WI38 (cell line): ENCODE results near the gene SYNC.

Experiments
- H3K4me3 ChIP-seq: 2 replicates; pipeline ENCODE4 v1.5.1; 2011; ENCODE audit warnings: low read depth, mild to moderate bottlenecking, control low read depth, low read length
- TF ChIP-seq, protein P1 (sequence below): IDR thresholded peaks from 2 replicates; pipeline ENCODE4 v1.5.1; 2012; ENCODE audit warnings: low read depth, mild to moderate bottlenecking, control low read depth, low read length

The SYNC gene

DNA sequence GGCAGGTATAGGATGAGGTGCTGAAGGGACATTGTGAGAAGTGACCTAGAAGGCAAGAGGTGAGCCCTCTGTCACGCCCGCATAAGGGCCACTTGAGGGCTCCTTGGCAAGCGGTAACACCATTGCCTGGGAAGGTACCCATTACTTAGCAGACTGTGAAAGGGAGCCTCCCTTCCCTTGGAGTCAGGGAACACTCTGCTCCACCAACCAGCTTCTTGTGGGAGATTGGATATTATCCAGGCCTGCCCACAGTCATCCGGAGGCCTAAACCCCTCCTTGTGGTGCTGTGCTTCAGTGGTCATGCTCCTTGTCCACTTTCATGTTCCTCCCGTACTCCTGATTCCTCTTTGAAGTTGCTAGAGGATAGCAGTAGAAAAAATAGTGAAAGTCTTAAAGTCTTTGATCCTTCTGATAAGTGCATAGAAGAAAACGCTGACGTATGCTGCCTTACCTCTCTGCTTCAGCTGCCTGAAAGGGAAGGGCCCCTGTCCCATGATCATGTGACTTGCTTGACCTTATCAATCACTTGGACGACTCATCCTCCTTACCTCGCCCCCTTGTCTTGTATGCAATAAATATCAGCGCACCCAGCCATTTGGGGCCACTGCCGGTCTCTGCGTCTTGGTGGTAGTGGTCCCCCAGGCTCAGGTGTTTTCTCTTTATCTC lies 35.5 kb downstream of the SYNC start:
- TF ChIP-seq, protein P1, sequence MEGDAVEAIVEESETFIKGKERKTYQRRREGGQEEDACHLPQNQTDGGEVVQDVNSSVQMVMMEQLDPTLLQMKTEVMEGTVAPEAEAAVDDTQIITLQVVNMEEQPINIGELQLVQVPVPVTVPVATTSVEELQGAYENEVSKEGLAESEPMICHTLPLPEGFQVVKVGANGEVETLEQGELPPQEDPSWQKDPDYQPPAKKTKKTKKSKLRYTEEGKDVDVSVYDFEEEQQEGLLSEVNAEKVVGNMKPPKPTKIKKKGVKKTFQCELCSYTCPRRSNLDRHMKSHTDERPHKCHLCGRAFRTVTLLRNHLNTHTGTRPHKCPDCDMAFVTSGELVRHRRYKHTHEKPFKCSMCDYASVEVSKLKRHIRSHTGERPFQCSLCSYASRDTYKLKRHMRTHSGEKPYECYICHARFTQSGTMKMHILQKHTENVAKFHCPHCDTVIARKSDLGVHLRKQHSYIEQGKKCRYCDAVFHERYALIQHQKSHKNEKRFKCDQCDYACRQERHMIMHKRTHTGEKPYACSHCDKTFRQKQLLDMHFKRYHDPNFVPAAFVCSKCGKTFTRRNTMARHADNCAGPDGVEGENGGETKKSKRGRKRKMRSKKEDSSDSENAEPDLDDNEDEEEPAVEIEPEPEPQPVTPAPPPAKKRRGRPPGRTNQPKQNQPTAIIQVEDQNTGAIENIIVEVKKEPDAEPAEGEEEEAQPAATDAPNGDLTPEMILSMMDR = no peak
- no peak overlapping the region for H3K4me3 ChIP-seq

DNA sequence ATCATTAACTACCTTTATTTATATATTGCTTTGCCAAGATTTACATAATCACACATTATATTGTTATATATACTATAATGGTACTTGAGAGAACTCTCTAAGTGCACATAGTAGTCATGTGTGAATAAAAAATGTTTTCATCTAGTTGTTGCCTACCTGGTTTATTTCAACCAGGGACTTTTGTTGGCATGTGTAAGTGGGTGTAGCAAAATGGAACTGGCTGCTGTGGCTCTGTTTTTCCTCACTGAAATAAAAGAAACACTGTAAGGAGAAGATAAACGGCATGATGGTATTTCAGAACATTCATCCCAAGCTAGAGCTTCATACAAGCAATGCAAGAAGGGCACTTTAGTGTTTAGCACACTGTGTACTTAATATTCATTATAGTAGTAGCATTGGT lies 36.7 kb downstream of the SYNC start:
- TF ChIP-seq, protein P1 = no peak
- H3K4me3 ChIP-seq = no peak overlapping the region

DNA sequence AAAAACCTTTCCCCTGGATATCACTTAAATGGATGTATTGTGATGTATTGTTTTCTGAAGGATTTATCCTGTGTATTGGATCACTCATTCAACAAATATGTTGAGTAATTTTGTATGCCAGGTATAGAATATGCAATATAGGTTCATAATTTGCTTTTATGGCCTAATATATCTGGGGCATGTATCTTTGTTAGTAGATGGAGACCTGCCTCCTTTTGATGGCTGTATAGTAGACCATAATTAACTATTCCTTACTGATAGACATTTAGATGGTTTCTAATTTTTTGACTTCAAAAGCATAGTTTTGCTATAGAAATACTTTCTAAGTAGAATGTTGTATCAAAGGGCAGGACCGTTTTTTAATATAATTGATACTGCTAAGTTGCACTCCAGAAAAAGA lies 43.0 kb downstream of the SYNC start:
- TF ChIP-seq, protein P1 = no peak
- H3K4me3 ChIP-seq = no peak overlapping the region

GRCh38 chr1:32652244-32652962 lies 50.2 kb downstream of the SYNC start:
- peak overlapping the region; percentile 75 for H3K4me3 ChIP-seq
- TF ChIP-seq, protein P1 = no peak

DNA sequence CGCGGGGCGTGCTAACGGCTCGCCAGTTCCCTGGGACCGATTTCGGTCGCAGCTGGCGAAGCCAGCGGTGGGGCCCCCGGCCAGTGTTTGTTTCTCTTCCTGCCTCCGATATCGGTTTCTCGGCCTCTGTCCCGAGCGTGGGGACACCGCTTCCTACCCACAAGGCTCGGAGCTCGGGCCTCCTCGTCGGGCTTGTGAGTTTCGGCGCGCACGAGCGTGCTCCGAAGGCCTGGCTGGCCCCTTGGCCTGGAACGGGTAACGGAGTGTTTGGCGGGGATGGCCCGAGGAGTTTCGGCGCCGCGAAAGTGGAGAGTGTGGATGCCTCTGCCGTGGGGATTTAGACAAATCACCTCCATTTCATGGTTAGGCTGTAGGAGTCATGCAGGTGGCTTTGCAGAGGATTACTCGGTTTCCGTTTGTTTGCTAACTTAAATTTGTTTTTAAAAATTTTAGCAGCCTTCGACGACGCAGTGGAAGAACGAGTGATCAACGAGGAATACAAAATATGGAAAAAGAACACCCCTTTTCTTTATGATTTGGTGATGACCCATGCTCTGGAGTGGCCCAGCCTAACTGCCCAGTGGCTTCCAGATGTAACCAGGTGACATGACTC lies 51.0 kb downstream of the SYNC start:
- H3K4me3 ChIP-seq = peak overlapping the region; percentile 75
- TF ChIP-seq, protein P1 = no peak

GRCh38 chr1:32650752-32651460 lies 51.7 kb downstream of the SYNC start, which contains the start of gene RBBP4:
RBBP4 (plus strand) TSS chr1:32651208; CDS start chr1:32651307, 99 bp downstream.
- H3K4me3 ChIP-seq = peak within 1 kb of the TSS; percentile 75
- TF ChIP-seq, protein P1 = no peak
